ENCODE measurements around the gene KLHL36.

The KLHL36 gene

DNA sequence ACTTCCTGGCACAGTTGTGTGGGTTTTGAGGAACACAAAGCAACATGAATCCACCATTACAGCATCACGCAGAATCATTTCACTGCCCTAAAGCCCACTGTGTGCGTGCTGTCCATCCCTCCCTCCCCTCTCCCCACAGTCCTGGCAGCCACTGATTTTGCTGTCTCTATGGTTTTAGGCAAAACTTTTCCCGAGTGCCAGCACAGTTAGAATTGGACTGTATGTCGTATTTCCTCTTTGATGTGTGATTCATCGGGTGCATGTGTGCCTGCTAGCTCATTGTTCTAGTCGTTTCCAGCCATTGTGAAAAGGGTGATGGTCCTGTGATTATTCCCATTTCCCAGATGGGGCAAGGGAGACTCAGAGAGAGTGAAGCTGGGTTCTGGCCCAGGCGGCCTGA is 12.7 kb downstream of the KLHL36 start:
- Histone ChIP-seq H3K9me3 (ENCODE audit: control insufficient read depth, low read length) (no peaks in the 10 kb centered on the region), H3K27ac (ENCODE audit: low read depth, low read length, severe bottlenecking) (no peak overlapping the region), H3K4me1 (ENCODE audit: control insufficient read depth, insufficient read depth, low read length, poor library complexity, severe bottlenecking) (no peaks in the 10 kb centered on the region), H3K4me3 (ENCODE audit: extremely low read depth, insufficient read depth, low read length, poor library complexity, severe bottlenecking) (no peak overlapping the region), H3K36me3 (ENCODE audit: control insufficient read depth, insufficient read depth, low read length) (peaks cover 73% of the 10 kb centered on the region)
- WGBS, 2 experiments (ENCODE audit: insufficient coverage in 2 of 2): 87 to 93% methylated on average over 5 to 6 of the region's 7 CpGs

DNA sequence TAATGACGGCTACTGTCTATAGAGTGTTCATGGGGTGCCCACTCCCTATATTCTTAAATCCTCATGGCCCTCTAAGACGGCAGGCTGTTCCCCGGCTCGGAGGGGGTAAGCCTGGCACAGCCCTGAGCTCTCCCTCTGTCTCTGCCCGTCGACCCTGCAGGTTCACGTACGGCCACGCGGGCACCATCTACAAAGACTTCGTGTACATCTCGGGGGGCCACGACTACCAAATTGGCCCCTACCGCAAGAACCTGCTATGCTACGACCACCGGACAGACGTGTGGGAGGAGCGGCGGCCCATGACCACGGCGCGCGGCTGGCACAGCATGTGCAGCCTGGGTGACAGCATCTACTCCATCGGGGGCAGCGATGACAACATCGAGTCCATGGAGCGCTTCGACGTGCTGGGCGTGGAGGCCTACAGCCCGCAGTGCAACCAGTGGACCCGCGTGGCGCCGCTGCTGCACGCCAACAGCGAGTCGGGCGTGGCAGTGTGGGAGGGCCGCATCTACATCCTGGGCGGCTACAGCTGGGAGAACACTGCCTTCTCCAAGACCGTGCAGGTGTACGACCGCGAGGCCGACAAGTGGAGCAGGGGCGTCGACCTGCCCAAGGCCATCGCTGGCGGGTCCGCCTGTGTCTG is 13.2 kb downstream of the KLHL36 start:
- H3K4me1 ChIP-seq (ENCODE audit: control insufficient read depth, insufficient read depth, low read length, poor library complexity, severe bottlenecking): no peaks in the 10 kb centered on the region
- H3K36me3 ChIP-seq (ENCODE audit: control insufficient read depth, insufficient read depth, low read length): peaks cover 77% of the 10 kb centered on the region
- WGBS, 2 experiments (ENCODE audit: insufficient coverage in 2 of 2): 97% methylated on average over 47 to 51 of the region's 51 CpGs
- no peak overlapping the region for H3K4me3 ChIP-seq (ENCODE audit: extremely low read depth, insufficient read depth, low read length, poor library complexity, severe bottlenecking)
- H3K9me3 ChIP-seq (ENCODE audit: control insufficient read depth, low read length): no peaks in the 10 kb centered on the region
- no peak overlapping the region for H3K27ac ChIP-seq (ENCODE audit: low read depth, low read length, severe bottlenecking)

DNA sequence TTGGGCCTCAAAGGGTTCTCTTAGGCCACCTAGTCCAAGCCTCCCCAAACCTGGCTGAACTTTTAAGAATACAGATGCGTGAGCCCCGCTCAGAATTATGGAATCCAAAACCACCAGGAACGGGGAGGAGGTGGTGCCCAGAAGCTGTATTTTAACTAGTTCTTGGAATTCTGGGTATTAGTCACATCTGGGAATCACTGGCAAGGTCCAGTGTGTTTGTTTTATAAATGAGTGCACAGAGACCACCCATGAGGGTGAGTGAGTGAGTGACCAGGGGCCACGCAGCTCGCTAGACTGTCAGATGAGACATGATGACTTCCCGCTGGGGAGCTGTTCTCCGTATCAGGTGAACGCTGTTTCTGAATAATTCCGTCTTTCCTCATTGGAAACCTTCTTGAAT is 14.2 kb downstream of the KLHL36 start:
- H3K4me1 ChIP-seq (ENCODE audit: control insufficient read depth, insufficient read depth, low read length, poor library complexity, severe bottlenecking): no peaks in the 10 kb centered on the region
- WGBS, 2 experiments (ENCODE audit: insufficient coverage in 2 of 2): 95% methylated on average over 9 of the region's 9 CpGs

DNA sequence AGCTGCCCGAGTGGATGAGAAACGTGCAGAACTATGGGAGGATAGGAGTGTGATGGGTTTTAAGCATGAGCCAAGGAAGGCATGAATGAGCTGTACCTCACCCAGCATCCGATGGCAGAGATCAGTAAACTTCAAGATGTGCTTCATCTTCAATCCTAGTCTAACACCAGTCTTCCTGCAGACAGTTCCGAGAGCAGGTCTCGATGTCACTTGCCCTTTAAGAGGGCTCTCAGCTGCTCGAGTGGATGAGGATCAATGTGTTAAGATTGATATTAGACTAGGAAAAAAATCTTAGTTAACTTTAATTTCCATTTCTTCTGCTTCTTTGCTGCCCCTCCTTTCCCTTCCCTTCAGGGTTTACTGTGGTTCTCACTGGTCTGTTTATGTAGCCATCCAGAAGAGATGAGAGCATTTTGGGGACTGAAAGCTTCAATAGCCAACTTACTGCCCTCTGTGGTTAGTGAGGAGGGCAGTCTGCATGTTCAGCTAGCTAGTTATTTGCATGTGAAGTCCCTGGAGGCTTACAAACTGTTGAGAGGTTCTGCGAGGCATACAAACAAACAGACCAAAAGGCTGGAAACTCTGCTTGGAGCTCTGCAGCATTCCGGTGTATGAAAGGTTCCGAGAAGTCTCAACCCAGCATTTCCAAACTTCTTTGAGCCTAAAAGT is 15.3 kb downstream of the KLHL36 start:
- H3K4me1 ChIP-seq (ENCODE audit: control insufficient read depth, insufficient read depth, low read length, poor library complexity, severe bottlenecking): no peaks in the 10 kb centered on the region
- H3K36me3 ChIP-seq (ENCODE audit: control insufficient read depth, insufficient read depth, low read length): peaks cover 58% of the 10 kb centered on the region
- H3K9me3 ChIP-seq (ENCODE audit: control insufficient read depth, low read length): no peaks in the 10 kb centered on the region
- H3K27ac ChIP-seq (ENCODE audit: low read depth, low read length, severe bottlenecking): no peak overlapping the region
- 58 to 74% methylated on average over 3 to 6 of the region's 9 CpGs for WGBS, 2 experiments (ENCODE audit: insufficient coverage in 2 of 2)
- H3K4me3 ChIP-seq (ENCODE audit: extremely low read depth, insufficient read depth, low read length, poor library complexity, severe bottlenecking): no peak overlapping the region

More for the DNA sequence above, 14.2 kb downstream of the KLHL36 start:
- Histone ChIP-seq H3K27ac (ENCODE audit: low read depth, low read length, severe bottlenecking) (no peak overlapping the region), H3K36me3 (ENCODE audit: control insufficient read depth, insufficient read depth, low read length) (peaks cover 69% of the 10 kb centered on the region), H3K4me3 (ENCODE audit: extremely low read depth, insufficient read depth, low read length, poor library complexity, severe bottlenecking) (no peak overlapping the region), H3K9me3 (ENCODE audit: control insufficient read depth, low read length) (no peaks in the 10 kb centered on the region)

DNA sequence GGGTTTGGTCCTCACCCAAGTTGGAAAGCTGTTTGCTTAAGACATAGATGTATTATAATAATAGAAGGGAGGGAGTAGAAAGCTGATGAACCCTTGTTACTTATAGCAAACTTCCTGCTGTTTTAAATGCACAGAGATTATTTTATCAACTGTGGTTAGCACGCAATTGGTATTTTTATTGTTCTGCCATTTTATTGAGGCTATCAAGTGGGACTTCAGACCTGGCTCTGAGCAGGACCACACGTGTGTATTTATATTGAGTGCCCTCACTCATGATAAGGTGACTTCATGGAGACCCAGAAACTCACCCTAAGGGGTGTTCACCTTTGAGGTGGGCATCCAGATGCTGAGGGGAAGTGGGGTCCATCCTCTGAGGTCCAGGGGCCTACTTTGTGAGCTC is 17.0 kb downstream of the KLHL36 start:
- H3K4me1 ChIP-seq (ENCODE audit: control insufficient read depth, insufficient read depth, low read length, poor library complexity, severe bottlenecking): no peaks in the 10 kb centered on the region
- 83 to 90% methylated on average over 1 to 2 of the region's 2 CpGs for WGBS, 2 experiments (ENCODE audit: insufficient coverage in 2 of 2)
- peaks cover 41% of the 10 kb centered on the region for H3K36me3 ChIP-seq (ENCODE audit: control insufficient read depth, insufficient read depth, low read length)
- no peaks in the 10 kb centered on the region for H3K9me3 ChIP-seq (ENCODE audit: control insufficient read depth, low read length)
- no peak overlapping the region for H3K4me3 ChIP-seq (ENCODE audit: extremely low read depth, insufficient read depth, low read length, poor library complexity, severe bottlenecking)
- no peak overlapping the region for H3K27ac ChIP-seq (ENCODE audit: low read depth, low read length, severe bottlenecking)

DNA sequence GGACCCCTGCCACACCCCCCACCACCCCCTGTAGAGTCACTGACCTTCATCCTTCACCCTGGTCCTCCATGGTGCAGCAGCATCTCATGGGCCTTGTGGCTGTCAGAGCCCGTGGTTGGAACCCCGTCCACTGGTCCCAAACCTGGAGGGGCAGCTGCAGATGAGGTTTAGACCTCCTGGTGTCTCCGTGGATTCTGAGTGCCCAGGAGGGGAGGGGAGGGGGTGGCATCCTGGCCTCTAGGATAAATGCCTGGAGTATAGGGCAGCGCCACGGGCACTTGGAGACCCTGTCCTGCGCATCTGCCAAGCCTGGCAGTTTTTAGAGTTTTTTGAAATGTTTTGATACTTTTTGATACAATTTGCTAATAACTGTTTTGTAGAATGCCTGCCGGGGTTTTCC is 17.5 kb downstream of the KLHL36 start:
- Histone ChIP-seq H3K9me3 (ENCODE audit: control insufficient read depth, low read length) (no peaks in the 10 kb centered on the region), H3K36me3 (ENCODE audit: control insufficient read depth, insufficient read depth, low read length) (peaks cover 36% of the 10 kb centered on the region), H3K4me3 (ENCODE audit: extremely low read depth, insufficient read depth, low read length, poor library complexity, severe bottlenecking) (no peak overlapping the region), H3K27ac (ENCODE audit: low read depth, low read length, severe bottlenecking) (no peak overlapping the region), H3K4me1 (ENCODE audit: control insufficient read depth, insufficient read depth, low read length, poor library complexity, severe bottlenecking) (no peaks in the 10 kb centered on the region)
- WGBS, 2 experiments (ENCODE audit: insufficient coverage in 2 of 2): 92 to 96% methylated on average over 4 to 7 of the region's 7 CpGs

DNA sequence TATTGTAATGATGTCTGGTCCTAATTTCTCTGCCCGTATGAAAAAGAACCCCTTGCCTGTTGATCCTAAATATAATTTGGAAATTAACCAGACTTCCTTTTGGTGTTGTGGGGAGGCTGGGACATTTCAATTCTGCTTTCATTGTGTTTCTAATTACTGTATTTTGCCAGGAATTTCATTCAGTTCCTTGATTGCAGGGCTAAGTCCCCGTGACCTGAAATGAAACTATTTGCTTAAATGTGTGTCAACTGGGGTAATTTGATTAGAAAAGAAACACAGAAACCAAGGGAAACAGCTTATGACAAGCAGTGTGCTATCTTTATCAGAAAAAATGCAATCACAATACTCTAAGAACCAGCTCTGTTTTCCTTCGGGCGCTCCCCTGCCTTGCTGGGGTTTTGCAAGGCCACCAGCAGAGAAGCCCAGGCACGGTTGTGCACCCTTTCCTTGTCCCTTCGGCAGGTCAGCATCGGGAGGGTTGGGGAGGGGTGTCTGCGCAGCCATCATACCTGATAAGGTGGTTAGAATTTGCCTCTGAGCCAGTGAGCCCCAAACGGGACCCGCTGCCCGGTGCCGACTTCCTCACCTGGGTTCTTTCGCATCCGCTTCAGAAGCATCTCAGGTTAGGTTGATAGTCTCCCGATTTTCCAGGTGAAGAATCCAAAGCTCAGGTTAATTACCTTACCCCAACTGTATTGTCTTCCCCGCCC is 19.4 kb downstream of the KLHL36 start:
- 78 to 82% methylated on average over 13 to 14 of the region's 16 CpGs for WGBS, 2 experiments (ENCODE audit: insufficient coverage in 2 of 2)
- no peaks in the 10 kb centered on the region for H3K9me3 ChIP-seq (ENCODE audit: control insufficient read depth, low read length)

DNA sequence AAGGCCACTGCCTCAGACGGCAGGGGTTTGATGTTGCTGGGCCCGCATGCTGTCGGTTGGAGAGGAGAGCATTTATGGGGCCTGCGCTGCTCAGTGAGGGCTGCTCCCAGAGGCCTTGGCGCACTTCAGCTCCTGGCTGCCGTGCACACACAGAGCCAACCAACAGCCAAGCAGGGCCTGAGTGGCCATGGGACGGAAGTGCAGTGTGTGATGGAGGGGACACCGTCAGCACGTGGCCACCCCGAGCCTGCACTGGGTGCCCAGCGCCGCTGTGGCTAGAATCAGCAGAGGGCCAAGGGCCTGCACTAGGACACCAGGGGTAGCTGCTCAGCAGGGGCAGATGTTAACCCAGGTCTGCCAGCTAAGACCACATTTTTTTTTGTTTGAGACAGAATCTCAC is 21.8 kb downstream of the KLHL36 start:
- Histone ChIP-seq H3K9me3 (ENCODE audit: control insufficient read depth, low read length) (no peaks in the 10 kb centered on the region), H3K36me3 (ENCODE audit: control insufficient read depth, insufficient read depth, low read length) (peaks cover 7% of the 10 kb centered on the region), H3K4me1 (ENCODE audit: control insufficient read depth, insufficient read depth, low read length, poor library complexity, severe bottlenecking) (no peaks in the 10 kb centered on the region), H3K27ac (ENCODE audit: low read depth, low read length, severe bottlenecking) (no peak overlapping the region), H3K4me3 (ENCODE audit: extremely low read depth, insufficient read depth, low read length, poor library complexity, severe bottlenecking) (no peak overlapping the region)
- WGBS, 2 experiments (ENCODE audit: insufficient coverage in 2 of 2): 86 to 91% methylated on average over 12 of the region's 12 CpGs

More for the DNA sequence above, 19.4 kb downstream of the KLHL36 start:
- Histone ChIP-seq H3K36me3 (ENCODE audit: control insufficient read depth, insufficient read depth, low read length) (peaks cover 22% of the 10 kb centered on the region), H3K4me1 (ENCODE audit: control insufficient read depth, insufficient read depth, low read length, poor library complexity, severe bottlenecking) (no peaks in the 10 kb centered on the region), H3K4me3 (ENCODE audit: extremely low read depth, insufficient read depth, low read length, poor library complexity, severe bottlenecking) (no peak overlapping the region), H3K27ac (ENCODE audit: low read depth, low read length, severe bottlenecking) (no peak overlapping the region)

DNA sequence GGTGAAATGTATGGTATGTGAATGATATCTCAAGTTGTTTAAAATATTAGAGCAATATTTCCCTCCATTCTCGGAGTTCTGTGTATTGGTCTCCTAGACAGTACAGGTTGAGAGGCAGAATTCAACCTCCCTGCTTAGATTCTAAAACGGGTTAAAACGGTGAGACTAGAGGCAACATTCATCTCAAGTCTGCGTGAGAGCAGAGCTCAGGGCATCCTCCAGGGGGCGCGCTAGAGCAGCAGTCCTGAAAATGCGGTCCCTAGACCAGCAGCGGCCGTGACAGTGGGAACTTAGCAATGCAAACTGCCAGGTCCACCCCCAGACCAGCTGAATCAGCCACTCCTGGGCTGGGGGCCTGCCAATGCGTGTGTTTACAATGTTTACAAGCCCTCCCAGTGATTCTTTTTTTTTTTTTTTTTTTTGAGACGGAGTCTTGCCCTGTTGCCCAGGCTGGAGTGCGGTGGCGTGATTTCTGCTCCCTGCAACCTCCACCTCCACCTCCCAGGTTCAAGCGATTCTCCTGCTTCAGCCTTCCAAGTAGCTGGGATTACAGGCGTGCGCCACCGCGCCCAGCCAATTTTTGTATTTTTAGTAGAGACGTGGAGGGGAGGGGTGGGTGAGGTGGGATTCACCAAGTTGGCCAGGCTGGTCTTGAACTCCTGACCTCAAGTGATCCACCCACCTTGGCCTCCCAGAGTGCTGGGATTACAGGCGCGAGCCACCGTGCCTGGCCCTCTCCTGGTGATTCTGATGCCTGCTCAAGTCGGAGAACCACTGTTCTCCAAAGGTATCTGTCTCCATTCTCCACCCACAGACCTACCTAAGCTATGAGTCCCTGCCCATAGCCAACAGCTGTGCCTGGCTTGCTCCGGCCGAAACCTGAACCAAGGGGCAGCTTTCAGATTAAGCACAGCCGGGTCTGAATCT is 24.2 kb downstream of the KLHL36 start:
- Histone ChIP-seq H3K36me3 (ENCODE audit: control insufficient read depth, insufficient read depth, low read length) (no peaks in the 10 kb centered on the region), H3K4me3 (ENCODE audit: extremely low read depth, insufficient read depth, low read length, poor library complexity, severe bottlenecking) (no peak overlapping the region), H3K9me3 (ENCODE audit: control insufficient read depth, low read length) (no peaks in the 10 kb centered on the region), H3K27ac (ENCODE audit: low read depth, low read length, severe bottlenecking) (no peak overlapping the region), H3K4me1 (ENCODE audit: control insufficient read depth, insufficient read depth, low read length, poor library complexity, severe bottlenecking) (no peaks in the 10 kb centered on the region)
- 45% methylated on average over 17 of the region's 26 CpGs for WGBS, 2 experiments (ENCODE audit: insufficient coverage in 2 of 2)

DNA sequence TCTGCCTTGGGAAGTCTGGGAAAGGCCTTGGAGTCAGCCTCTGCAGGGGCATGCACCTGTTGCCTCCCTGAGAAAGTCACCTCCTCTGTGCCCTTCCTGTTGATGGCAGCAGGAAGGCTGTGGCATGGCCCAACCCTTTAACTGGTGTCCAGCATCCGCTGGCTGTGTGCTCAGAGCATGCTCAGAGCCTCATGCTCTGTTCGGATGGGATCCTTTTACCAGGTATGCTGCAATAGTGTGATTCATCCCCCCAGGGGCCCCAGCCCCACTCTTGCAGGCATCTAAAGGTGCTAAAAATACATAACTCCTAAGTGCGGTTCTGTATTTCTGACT is 24.9 kb downstream of the KLHL36 start:
- H3K27ac ChIP-seq (ENCODE audit: low read depth, low read length, severe bottlenecking): no peak overlapping the region
- H3K4me3 ChIP-seq (ENCODE audit: extremely low read depth, insufficient read depth, low read length, poor library complexity, severe bottlenecking): no peak overlapping the region
- H3K4me1 ChIP-seq (ENCODE audit: control insufficient read depth, insufficient read depth, low read length, poor library complexity, severe bottlenecking): no peaks in the 10 kb centered on the region
- H3K36me3 ChIP-seq (ENCODE audit: control insufficient read depth, insufficient read depth, low read length): no peaks in the 10 kb centered on the region
- H3K9me3 ChIP-seq (ENCODE audit: control insufficient read depth, low read length): no peaks in the 10 kb centered on the region
- 91 to 94% methylated on average over 3 of the region's 3 CpGs for WGBS, 2 experiments (ENCODE audit: insufficient coverage in 2 of 2)
